WTC11 (cell line): ENCODE results near the gene HEYL.

Experiments
- ATF2 ChIP-seq: sonication (generic); formaldehyde crosslinking; IDR thresholded peaks from 2 replicates; pipeline ENCODE4 v1.8.1; 2022; ENCODE audit warnings: low read depth, missing genetic modification reagents, borderline replicate concordance
- CBFB ChIP-seq: sonication (generic); formaldehyde crosslinking; IDR thresholded peaks from 2 replicates; pipeline ENCODE4 v1.8.1; 2022; ENCODE audit warnings: mild to moderate bottlenecking, low read depth, missing genetic modification reagents
- CTCF ChIP-seq: fragments of 200-600 bp; IDR thresholded peaks from 2 replicates; pipeline ENCODE4 v1.8.0; 2022; ENCODE audit warnings: antibody characterized with exemption
- MAX ChIP-seq: sonication (generic); formaldehyde crosslinking; IDR thresholded peaks from 2 replicates; pipeline ENCODE4 v1.8.0; 2022; ENCODE audit warnings: mild to moderate bottlenecking, missing genetic modification reagents
- SMAD3 ChIP-seq: sonication (generic); formaldehyde crosslinking; IDR thresholded peaks from 2 replicates; pipeline ENCODE4 v1.8.0; 2022; ENCODE audit warnings: missing genetic modification reagents, mild to moderate bottlenecking, borderline replicate concordance
- SP1 ChIP-seq: sonication (generic); formaldehyde crosslinking; conservative IDR thresholded peaks from 2 replicates; pipeline ENCODE4 v1.8.1; 2022; ENCODE audit warnings: missing genetic modification reagents
- TCF7 ChIP-seq: sonication (generic); formaldehyde crosslinking; IDR thresholded peaks from 2 replicates; pipeline ENCODE4 v1.8.0; 2022; ENCODE audit warnings: mild to moderate bottlenecking, low read depth, missing genetic modification reagents, moderate library complexity
- USF2 ChIP-seq: sonication (generic); formaldehyde crosslinking; IDR thresholded peaks from 2 replicates; pipeline ENCODE4 v1.8.1; 2023; ENCODE audit warnings: mild to moderate bottlenecking, missing genetic modification reagents, moderate library complexity

GRCh38 chr1:39608921-39609320 lies 30.5 kb downstream of the HEYL start:
- no peak for TF ChIP-seq USF2 (CRISPR knock-in tag)
- no peak for TF ChIP-seq CTCF
- TF ChIP-seq SP1 (CRISPR knock-in tag), result no peak
- no peak for TF ChIP-seq MAX
- no peak for TF ChIP-seq TCF7 (CRISPR knock-in tag)
- no peak for TF ChIP-seq CBFB (CRISPR knock-in tag)
- no peak for TF ChIP-seq ATF2 (CRISPR knock-in tag)
- TF ChIP-seq SMAD3, result no peak
